WTC11 (cell line): ENCODE results near the gene NCMAP.

Experiments
- AFF4 ChIP-seq: sonication (generic); formaldehyde crosslinking; IDR thresholded peaks from 2 replicates; pipeline ENCODE4 v1.8.1; 2023; ENCODE audit warnings: mild to moderate bottlenecking, missing genetic modification reagents, borderline replicate concordance
- CREB1 ChIP-seq: sonication (generic); formaldehyde crosslinking; IDR thresholded peaks from 2 replicates; pipeline ENCODE4 v1.8.0; 2023; ENCODE audit warnings: mild to moderate bottlenecking, missing genetic modification reagents
- ESRRA ChIP-seq: sonication (generic); formaldehyde crosslinking; IDR thresholded peaks from 2 replicates; pipeline ENCODE4 v1.8.1; 2022; ENCODE audit warnings: mild to moderate bottlenecking, missing genetic modification reagents, borderline replicate concordance
- MAX ChIP-seq: sonication (generic); formaldehyde crosslinking; IDR thresholded peaks from 2 replicates; pipeline ENCODE4 v1.8.0; 2022; ENCODE audit warnings: mild to moderate bottlenecking, missing genetic modification reagents
- TF ChIP-seq, protein P1 (sequence below): sonication (generic); formaldehyde crosslinking; IDR thresholded peaks from 2 replicates; pipeline ENCODE4 v1.8.0; 2023; ENCODE audit warnings: missing genetic modification reagents, mild to moderate bottlenecking, borderline replicate concordance
- TF ChIP-seq, protein P2 (sequence below): sonication (generic); formaldehyde crosslinking; IDR thresholded peaks from 2 replicates; pipeline ENCODE4 v1.8.1; 2023; ENCODE audit warnings: mild to moderate bottlenecking, missing genetic modification reagents, moderate library complexity
- TF ChIP-seq, protein P3 (sequence below): sonication (generic); formaldehyde crosslinking; IDR thresholded peaks from 2 replicates; pipeline ENCODE4 v1.8.1; 2022; ENCODE audit warnings: low read depth, mild to moderate bottlenecking, moderate library complexity, missing genetic modification reagents, borderline replicate concordance

DNA sequence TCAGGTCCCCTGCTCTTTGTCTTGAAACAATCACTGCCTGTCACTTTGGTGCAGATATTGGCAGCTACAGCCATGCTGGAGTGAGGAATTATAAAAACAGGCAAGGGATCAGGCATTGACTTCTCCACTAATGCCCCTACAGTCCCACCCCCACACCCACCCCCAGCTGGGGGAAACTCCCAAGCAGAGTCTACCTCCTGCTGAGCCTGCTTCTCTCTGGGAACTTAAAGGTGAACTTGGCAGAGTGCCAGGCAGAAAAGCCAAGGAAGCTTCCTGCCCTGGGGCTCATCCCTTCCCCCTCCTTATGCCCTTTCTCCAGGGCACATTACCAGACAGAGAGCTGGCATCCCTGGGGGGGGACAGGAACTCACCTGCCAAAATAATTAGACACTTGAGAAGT is 6.7 kb downstream of the NCMAP start:
- TF ChIP-seq MAX (CRISPR knock-in tag) (no peak), CREB1 (CRISPR knock-in tag) (no peak), ESRRA (CRISPR knock-in tag) (no peak), AFF4 (no peak)
- TF ChIP-seq, protein P1, sequence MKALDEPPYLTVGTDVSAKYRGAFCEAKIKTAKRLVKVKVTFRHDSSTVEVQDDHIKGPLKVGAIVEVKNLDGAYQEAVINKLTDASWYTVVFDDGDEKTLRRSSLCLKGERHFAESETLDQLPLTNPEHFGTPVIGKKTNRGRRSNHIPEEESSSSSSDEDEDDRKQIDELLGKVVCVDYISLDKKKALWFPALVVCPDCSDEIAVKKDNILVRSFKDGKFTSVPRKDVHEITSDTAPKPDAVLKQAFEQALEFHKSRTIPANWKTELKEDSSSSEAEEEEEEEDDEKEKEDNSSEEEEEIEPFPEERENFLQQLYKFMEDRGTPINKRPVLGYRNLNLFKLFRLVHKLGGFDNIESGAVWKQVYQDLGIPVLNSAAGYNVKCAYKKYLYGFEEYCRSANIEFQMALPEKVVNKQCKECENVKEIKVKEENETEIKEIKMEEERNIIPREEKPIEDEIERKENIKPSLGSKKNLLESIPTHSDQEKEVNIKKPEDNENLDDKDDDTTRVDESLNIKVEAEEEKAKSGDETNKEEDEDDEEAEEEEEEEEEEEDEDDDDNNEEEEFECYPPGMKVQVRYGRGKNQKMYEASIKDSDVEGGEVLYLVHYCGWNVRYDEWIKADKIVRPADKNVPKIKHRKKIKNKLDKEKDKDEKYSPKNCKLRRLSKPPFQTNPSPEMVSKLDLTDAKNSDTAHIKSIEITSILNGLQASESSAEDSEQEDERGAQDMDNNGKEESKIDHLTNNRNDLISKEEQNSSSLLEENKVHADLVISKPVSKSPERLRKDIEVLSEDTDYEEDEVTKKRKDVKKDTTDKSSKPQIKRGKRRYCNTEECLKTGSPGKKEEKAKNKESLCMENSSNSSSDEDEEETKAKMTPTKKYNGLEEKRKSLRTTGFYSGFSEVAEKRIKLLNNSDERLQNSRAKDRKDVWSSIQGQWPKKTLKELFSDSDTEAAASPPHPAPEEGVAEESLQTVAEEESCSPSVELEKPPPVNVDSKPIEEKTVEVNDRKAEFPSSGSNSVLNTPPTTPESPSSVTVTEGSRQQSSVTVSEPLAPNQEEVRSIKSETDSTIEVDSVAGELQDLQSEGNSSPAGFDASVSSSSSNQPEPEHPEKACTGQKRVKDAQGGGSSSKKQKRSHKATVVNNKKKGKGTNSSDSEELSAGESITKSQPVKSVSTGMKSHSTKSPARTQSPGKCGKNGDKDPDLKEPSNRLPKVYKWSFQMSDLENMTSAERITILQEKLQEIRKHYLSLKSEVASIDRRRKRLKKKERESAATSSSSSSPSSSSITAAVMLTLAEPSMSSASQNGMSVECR, result no peak
- TF ChIP-seq, protein P2, sequence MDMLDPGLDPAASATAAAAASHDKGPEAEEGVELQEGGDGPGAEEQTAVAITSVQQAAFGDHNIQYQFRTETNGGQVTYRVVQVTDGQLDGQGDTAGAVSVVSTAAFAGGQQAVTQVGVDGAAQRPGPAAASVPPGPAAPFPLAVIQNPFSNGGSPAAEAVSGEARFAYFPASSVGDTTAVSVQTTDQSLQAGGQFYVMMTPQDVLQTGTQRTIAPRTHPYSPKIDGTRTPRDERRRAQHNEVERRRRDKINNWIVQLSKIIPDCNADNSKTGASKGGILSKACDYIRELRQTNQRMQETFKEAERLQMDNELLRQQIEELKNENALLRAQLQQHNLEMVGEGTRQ (CRISPR knock-in tag), result no peak
- TF ChIP-seq, protein P3, sequence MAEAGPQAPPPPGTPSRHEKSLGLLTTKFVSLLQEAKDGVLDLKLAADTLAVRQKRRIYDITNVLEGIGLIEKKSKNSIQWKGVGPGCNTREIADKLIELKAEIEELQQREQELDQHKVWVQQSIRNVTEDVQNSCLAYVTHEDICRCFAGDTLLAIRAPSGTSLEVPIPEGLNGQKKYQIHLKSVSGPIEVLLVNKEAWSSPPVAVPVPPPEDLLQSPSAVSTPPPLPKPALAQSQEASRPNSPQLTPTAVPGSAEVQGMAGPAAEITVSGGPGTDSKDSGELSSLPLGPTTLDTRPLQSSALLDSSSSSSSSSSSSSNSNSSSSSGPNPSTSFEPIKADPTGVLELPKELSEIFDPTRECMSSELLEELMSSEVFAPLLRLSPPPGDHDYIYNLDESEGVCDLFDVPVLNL (CRISPR knock-in tag), result no peak
